IMR-90 (cell line): ENCODE measurements around the gene RNU2-63P. TPM values are rescaled to one million over a fixed set of nuclear protein-coding genes. Genes with fewer than 3 reads are reported as not detected.

Experiments used
- ATAC-seq: fragments of 200-7000 bp; cut with Tn5 transposase; 2 replicates; pipeline ENCODE4 v1.9.1; 2020; ENCODE audit warnings: low read depth, mild to moderate bottlenecking, moderate library complexity
- BruUV-seq: library from RNA; stranded (reverse); fragments of 400-500 nt; replicated peaks from 2 replicates; lab custom pipeline; 2021; lab: Mats Ljungman, UMichigan
- CTCF ChIA-PET: fragments of 300-600 bp; formaldehyde crosslinking; extraction: SDS; loops from one replicate; lab custom pipeline; 2021; ENCODE audit warnings: antibody characterized with exemption; lab: Yijun Ruan, JAX
- POLR2A ChIA-PET: fragments of 300-600 bp; sonication (Branson Sonifier 250); formaldehyde crosslinking; loops from one replicate; lab custom pipeline; 2022; ENCODE audit warnings: antibody characterized with exemption; ENCODE audit not compliant: unreplicated experiment; lab: Charles Lee
- DNase-seq: peaks from one replicate; pipeline ENCODE4 v3.0.0; 2013
- H2AFZ ChIP-seq: replicated peaks from 2 replicates; pipeline ENCODE3; 2013; ENCODE audit warnings: low read length, mild to moderate bottlenecking; ENCODE audit not compliant: poor library complexity
- H2AK5ac ChIP-seq: 2 replicates; pipeline ENCODE4 v1.6.1; 2013; ENCODE audit warnings: low read depth, low read length, inconsistent platforms
- H2AK9ac ChIP-seq: replicated peaks from 2 replicates; pipeline ENCODE3; 2013; ENCODE audit warnings: mild to moderate bottlenecking, low read depth, low read length, moderate library complexity; ENCODE audit not compliant: poor library complexity
- H2BK120ac ChIP-seq: 2 replicates; pipeline ENCODE4 v1.6.1; 2013; ENCODE audit warnings: low read depth, low read length, inconsistent platforms
- H2BK15ac ChIP-seq: 3 replicates; pipeline ENCODE4 v1.6.1; 2013; ENCODE audit warnings: low read depth, low read length, inconsistent platforms
- H2BK20ac ChIP-seq: 2 replicates; pipeline ENCODE4 v1.6.1; 2013; ENCODE audit warnings: low read depth, mild to moderate bottlenecking, inconsistent platforms, low read length, moderate library complexity
- H2BK5ac ChIP-seq: 2 replicates; pipeline ENCODE4 v1.6.1; 2013; ENCODE audit warnings: mild to moderate bottlenecking, low read depth, low read length, inconsistent platforms; ENCODE audit not compliant: poor library complexity, severe bottlenecking
- H3K14ac ChIP-seq: replicated peaks from 2 replicates; pipeline ENCODE4 v1.6.1; 2013; ENCODE audit warnings: low read depth, low read length, inconsistent platforms
- H3K18ac ChIP-seq: 2 replicates; pipeline ENCODE4 v1.6.1; 2013; ENCODE audit warnings: low read depth, low read length, control low read depth
- H3K23ac ChIP-seq: 2 replicates; pipeline ENCODE4 v1.6.1; 2013; ENCODE audit warnings: low read depth, low read length, inconsistent platforms
- H3K27ac ChIP-seq: 2 replicates; pipeline ENCODE4 v1.5.1; 2013; ENCODE audit warnings: mild to moderate bottlenecking, control low read depth, low read length; ENCODE audit not compliant: insufficient read depth
- H3K27me3 ChIP-seq: 2 replicates; pipeline ENCODE4 v1.6.1; 2013; ENCODE audit warnings: low read length; ENCODE audit not compliant: control insufficient read depth, insufficient read depth
- H3K36me3 ChIP-seq: 2 replicates; pipeline ENCODE4 v1.6.1; 2013; ENCODE audit warnings: low read length, mixed read lengths; ENCODE audit not compliant: control insufficient read depth, insufficient read depth
- H3K4ac ChIP-seq: 2 replicates; pipeline ENCODE4 v1.6.1; 2013; ENCODE audit warnings: low read depth, low read length, inconsistent platforms
- H3K4me1 ChIP-seq: 2 replicates; pipeline ENCODE4 v1.6.1; 2013; ENCODE audit warnings: low read length, mixed read lengths; ENCODE audit not compliant: control insufficient read depth, insufficient read depth
- H3K4me2 ChIP-seq: 2 replicates; pipeline ENCODE4 v1.6.1; 2013; ENCODE audit warnings: low read depth, mild to moderate bottlenecking, control low read depth, low read length, moderate library complexity
- H3K4me3 ChIP-seq: 2 replicates; pipeline ENCODE4 v1.5.1; 2013; ENCODE audit warnings: low read depth, mild to moderate bottlenecking, control low read depth, low read length, moderate library complexity; ENCODE audit not compliant: insufficient read depth
- H3K56ac ChIP-seq: 2 replicates; pipeline ENCODE4 v1.6.1; 2013; ENCODE audit warnings: low read length, inconsistent platforms; ENCODE audit not compliant: insufficient read depth; ENCODE audit errors: extremely low read depth
- H3K79me1 ChIP-seq, 2 experiments: 2 replicates each; pipeline ENCODE4 v1.6.1; 2013; ENCODE audit warnings: low read length in 2 of 2, inconsistent platforms in 1 of 2, low read depth in 1 of 2
- H3K9ac ChIP-seq: 2 replicates; pipeline ENCODE4 v1.6.1; 2013; ENCODE audit warnings: low read depth, low read length, control low read depth
- H3K9me1 ChIP-seq: 2 replicates; pipeline ENCODE4 v1.6.1; 2013; ENCODE audit warnings: low read length, inconsistent platforms; ENCODE audit not compliant: insufficient read depth
- H3K9me3 ChIP-seq: 2 replicates; pipeline ENCODE4 v1.6.1; 2013; ENCODE audit warnings: low read length; ENCODE audit not compliant: control insufficient read depth, insufficient read depth
- H4K20me1 ChIP-seq: 2 replicates; pipeline ENCODE4 v1.6.1; 2013; ENCODE audit warnings: low read length, inconsistent platforms; ENCODE audit not compliant: insufficient read depth
- H4K5ac ChIP-seq: 2 replicates; pipeline ENCODE4 v1.6.1; 2013; ENCODE audit warnings: mild to moderate bottlenecking, low read depth, low read length, control low read depth
- H4K8ac ChIP-seq, 2 experiments: 2 replicates each; pipeline ENCODE4 v1.6.1; 2013; ENCODE audit warnings: low read depth in 2 of 2, low read length in 2 of 2, control low read depth in 1 of 2, inconsistent platforms in 1 of 2
- H4K91ac ChIP-seq: 2 replicates; pipeline ENCODE4 v1.6.1; 2013; ENCODE audit warnings: low read depth, low read length, inconsistent platforms; ENCODE audit not compliant: insufficient read depth
- BHLHE40 ChIP-seq: fragments of 150-350 bp; IDR thresholded peaks from 2 replicates; pipeline ENCODE4 v1.6.1; 2016; ENCODE audit warnings: mild to moderate bottlenecking, low read depth, low read length
- CEBPB ChIP-seq: IDR thresholded peaks from 2 replicates; pipeline ENCODE4 v1.6.1; 2012; ENCODE audit warnings: low read depth, low read length, improper control_type of control experiment
- CHD1 ChIP-seq: IDR thresholded peaks from 2 replicates; pipeline ENCODE4 v1.6.1; 2012; ENCODE audit warnings: low read depth, low read length, improper control_type of control experiment
- FOS ChIP-seq: fragments of 150-350 bp; IDR thresholded peaks from 2 replicates; pipeline ENCODE4 v1.6.1; 2016; ENCODE audit warnings: low read depth, low read length
- MAFK ChIP-seq: IDR thresholded peaks from 2 replicates; pipeline ENCODE4 v1.6.1; 2012; ENCODE audit warnings: low read depth, low read length, improper control_type of control experiment
- MXI1 ChIP-seq: IDR thresholded peaks from 2 replicates; pipeline ENCODE4 v1.6.1; 2012; ENCODE audit warnings: low read depth, mild to moderate bottlenecking, low read length, moderate library complexity, borderline replicate concordance
- NFE2L2 ChIP-seq: fragments of 150-350 bp; IDR thresholded peaks from 2 replicates; pipeline ENCODE4 v1.6.1; 2016; ENCODE audit warnings: low read depth, mild to moderate bottlenecking, low read length
- RFX5 ChIP-seq: IDR thresholded peaks from 2 replicates; pipeline ENCODE4 v1.8.0; 2012; ENCODE audit warnings: low read depth, mild to moderate bottlenecking, low read length, moderate library complexity
- WGBS, 2 experiments: methylation state at CpG; one replicate each; pipeline versions ENCODE4 v1.1.5 to v1.1.7; 2013; ENCODE audit warnings: missing lambda C conversion rate in 2 of 2; ENCODE audit not compliant: insufficient read length in 1 of 2; ENCODE audit errors: extremely low coverage in 2 of 2; 5-methylcytosine and 5-hydroxymethylcytosine counted together
- dilution Hi-C: fragments of 300-500 bp; cut with HindIII; formaldehyde crosslinking; loops from one replicate; pipeline ENCODE4 v1.14.3; 2018; ENCODE audit warnings: low sequenced_read_pairs; ENCODE audit not compliant: unreplicated experiment
- in situ Hi-C: fragments of 300-500 bp; cut with MboI; formaldehyde crosslinking; loops from 3 replicates; pipeline ENCODE4 v1.14.3; 2019; ENCODE audit warnings: low sequenced_read_pairs, inconsistent platforms, mixed read lengths
- intact Hi-C: fragments of 100-400 bp; cut with micrococcal nuclease; formaldehyde crosslinking; loops from 2 replicates; pipeline ENCODE4 v1.10.0; 2022
- polyA plus RNA-seq, 3 experiments: library from polyadenylated mRNA; depleted of rRNA; stranded (reverse); fragments of >200 nt; gene quantifications; 2 replicates each; pipeline ENCODE4 v1.2.3, GENCODE V29; 2012; ENCODE audit warnings: low replicate concordance in 1 of 3
- total RNA-seq: library from RNA; depleted of rRNA; stranded (reverse); fragments of >200 nt; gene quantifications from 2 replicates; pipeline ENCODE4 v1.2.3, GENCODE V29; 2012

Gene RNU2-63P
- total and polyA plus RNA-seq, 2 of the 4 experiments (the other 2 are of a cell fraction): under 0.01 TPM; not detected in 1

- H3K79me1 ChIP-seq: no peaks in the 10 kb centered on the region
- H3K36me3 ChIP-seq: no peaks in the 10 kb centered on the region
- in situ Hi-C loops: loop anchor here (25.0 kb wide), 1 partner anchor 795 kb away; no protein-coding TSS in a partner anchor
- H3K14ac ChIP-seq: no peak overlapping the region
- no peak overlapping the region for H2BK15ac ChIP-seq
- no peak overlapping the region for H2BK20ac ChIP-seq
- dilution Hi-C loops: no loop called here
- no peak for ATAC-seq
- no peak overlapping the region for H3K56ac ChIP-seq
- H3K9me1 ChIP-seq: no peaks in the 10 kb centered on the region
- H3K9ac ChIP-seq: no peak overlapping the region
- H2AFZ ChIP-seq: peak overlapping the region; percentile 23
- H3K27me3 ChIP-seq: no peaks in the 10 kb centered on the region; the same call in none of the 2 replicates
- no peaks in the 10 kb centered on the region for H3K9me3 ChIP-seq
- H3K27ac ChIP-seq: no peak overlapping the region
- H2AK5ac ChIP-seq: no peak overlapping the region
- CTCF ChIA-PET: no interaction called here
- H4K20me1 ChIP-seq: no peaks in the 10 kb centered on the region
- BruUV-seq: no TSS peak
- no peak overlapping the region for H4K5ac ChIP-seq
- no peak overlapping the region for H2BK5ac ChIP-seq
- no peak overlapping the region for H3K18ac ChIP-seq
- no peak overlapping the region for H3K4me3 ChIP-seq
- no peaks in the 10 kb centered on the region; the same call in 1 of the 2 replicates for H3K4me1 ChIP-seq
- no peak overlapping the region for H3K4ac ChIP-seq
- no peak overlapping the region for H2BK120ac ChIP-seq
- H3K23ac ChIP-seq: no peak overlapping the region
- POLR2A ChIA-PET: no interaction called here
- no peak overlapping the region for H4K8ac ChIP-seq
- no peak overlapping the region for H3K4me2 ChIP-seq
- 78% methylated on average over 6 of the region's 16 CpGs; no CpG with 5 or more reads in 1 of the 2 experiments for WGBS, 2 experiments
- H4K91ac ChIP-seq: no peak overlapping the region
- no peak for TF ChIP-seq RFX5
- no peak for TF ChIP-seq FOS
- TF ChIP-seq CEBPB: no peak
- TF ChIP-seq BHLHE40: no peak
- no peak for TF ChIP-seq NFE2L2
- no peak for TF ChIP-seq MAFK
- TF ChIP-seq MXI1: no peak
- TF ChIP-seq CHD1: no peak
- no peak for DNase-seq
- H2AK9ac ChIP-seq: no peak overlapping the region
- intact Hi-C loops: no loop called here
Measured at GRCh38 chr2:88006912-88007439, 9.4 kb downstream of the RNU2-63P start.
